Smooth muscle cell of the brain vasculature (primary cell): ENCODE results near the gene NPBWR2.

Experiments
- DNase-seq: peaks from one replicate; pipeline ENCODE4 v3.0.0-alpha.2; 2012; ENCODE audit warnings: low read depth, low spot score

Gene NPBWR2

DNA sequence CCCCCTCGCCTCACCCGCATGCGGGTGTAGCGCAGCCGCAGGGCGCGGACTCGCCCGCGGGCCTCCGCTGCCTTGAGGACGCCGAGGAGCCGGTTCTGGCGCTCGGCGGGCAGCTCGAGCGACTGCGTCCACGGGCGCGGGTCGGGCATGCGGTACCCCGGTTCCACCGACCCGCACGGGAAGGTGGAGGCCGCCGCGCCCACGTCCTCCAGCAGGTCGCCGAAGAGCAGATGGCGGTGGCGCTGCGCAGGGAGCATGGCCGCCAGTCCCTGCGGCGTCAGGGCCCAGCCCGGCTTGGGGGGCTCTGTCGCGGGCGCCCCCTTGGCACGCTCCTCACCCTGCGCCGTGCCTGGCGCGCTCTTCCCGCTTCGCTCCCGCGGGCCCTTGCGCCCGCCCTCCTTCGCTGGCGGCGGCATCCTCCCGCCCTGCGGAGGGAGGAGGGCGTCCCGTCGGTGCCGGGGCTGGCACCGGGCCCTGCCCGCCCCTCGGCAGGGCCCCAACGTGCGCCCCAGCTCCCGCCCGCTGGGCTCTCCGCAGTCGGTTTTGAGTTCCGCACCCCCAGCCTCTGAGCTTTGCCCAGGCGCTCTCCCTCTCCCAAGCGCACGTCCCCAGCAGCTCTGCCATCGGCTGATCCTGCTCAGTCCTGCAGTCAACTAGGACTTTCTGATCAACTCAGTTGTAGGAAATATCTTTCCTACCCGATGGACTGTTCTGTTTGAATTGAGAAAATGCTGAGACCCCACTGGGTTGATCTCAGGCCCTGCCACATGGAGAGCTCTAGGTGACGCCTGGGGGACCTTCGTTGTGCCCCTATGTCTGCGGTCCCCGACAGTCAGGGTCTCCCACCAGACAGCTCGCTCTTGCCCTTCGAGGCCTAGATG, 23.3 kb downstream of the NPBWR2 start, which contains the start of gene LKAAEAR1:
LKAAEAR1 (minus strand) TSS at position 595 of the 881 bp plus-strand sequence; CDS start at position 416, 179 bp downstream.
- no peak for DNase-seq

GRCh38 chr20:64083378-64083803, 24.0 kb downstream of the NPBWR2 start:
- no peak for DNase-seq

DNA sequence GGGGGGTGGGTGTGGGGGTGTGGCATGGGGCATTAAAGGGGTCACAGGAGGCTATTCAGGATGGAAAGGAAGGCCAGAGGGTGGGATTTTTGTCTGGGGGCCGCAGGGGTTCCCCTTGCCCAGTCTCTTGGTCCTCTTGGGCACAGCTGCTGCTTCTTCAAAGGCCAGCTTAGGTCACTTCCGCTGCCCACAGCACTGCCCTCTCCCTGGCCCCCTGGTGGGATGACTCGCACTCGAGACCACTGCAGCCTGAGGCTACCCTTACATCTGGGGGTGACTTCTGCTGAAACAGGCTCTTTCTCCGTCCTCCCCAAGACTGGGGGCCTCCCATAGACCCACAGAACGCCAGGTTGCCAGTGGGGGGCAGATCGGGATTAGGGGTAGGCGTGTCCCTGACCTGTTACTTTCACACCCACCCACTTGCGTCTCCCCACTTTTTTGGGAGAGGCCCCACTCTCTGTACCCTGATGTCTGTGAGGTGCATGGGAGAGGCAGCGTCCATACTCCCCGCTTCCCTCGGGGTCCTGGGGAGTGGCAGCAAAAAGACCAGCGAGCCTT, 24.5 kb downstream of the NPBWR2 start:
- DNase-seq: no peak

DNA sequence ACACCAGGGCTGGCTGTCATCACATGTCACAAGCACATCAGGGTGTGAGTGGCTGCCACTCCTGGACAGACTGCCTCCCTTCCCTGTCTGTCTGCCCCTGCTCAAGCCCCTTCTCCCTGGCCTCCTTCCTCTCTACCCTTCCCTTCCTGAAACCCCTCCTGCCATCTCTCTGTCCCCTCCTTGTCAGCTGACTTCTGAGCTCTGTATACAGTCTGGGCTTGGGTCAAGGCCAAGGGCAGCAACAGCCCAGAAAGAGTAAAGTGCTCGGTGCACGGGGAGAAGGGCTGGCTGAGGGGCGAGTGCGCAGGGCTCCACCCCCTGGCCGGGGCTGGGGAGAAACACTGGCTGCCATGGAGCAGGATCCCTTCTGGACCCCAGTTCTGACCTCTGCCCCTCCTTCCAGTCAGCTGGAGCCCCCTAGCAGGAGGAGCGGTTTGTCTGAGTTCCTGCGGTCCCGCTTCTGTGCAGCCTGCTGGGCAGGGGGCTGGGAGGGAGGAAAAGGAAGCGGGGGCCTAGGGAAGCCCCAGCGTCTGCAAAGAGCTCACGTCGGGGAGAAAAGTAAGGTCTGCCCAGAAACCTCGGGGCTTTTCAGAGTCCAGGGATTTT, 25.1 kb downstream of the NPBWR2 start:
- DNase-seq: no peak

GRCh38 chr20:64081624-64081964, 25.8 kb downstream of the NPBWR2 start:
- no peak for DNase-seq

DNA sequence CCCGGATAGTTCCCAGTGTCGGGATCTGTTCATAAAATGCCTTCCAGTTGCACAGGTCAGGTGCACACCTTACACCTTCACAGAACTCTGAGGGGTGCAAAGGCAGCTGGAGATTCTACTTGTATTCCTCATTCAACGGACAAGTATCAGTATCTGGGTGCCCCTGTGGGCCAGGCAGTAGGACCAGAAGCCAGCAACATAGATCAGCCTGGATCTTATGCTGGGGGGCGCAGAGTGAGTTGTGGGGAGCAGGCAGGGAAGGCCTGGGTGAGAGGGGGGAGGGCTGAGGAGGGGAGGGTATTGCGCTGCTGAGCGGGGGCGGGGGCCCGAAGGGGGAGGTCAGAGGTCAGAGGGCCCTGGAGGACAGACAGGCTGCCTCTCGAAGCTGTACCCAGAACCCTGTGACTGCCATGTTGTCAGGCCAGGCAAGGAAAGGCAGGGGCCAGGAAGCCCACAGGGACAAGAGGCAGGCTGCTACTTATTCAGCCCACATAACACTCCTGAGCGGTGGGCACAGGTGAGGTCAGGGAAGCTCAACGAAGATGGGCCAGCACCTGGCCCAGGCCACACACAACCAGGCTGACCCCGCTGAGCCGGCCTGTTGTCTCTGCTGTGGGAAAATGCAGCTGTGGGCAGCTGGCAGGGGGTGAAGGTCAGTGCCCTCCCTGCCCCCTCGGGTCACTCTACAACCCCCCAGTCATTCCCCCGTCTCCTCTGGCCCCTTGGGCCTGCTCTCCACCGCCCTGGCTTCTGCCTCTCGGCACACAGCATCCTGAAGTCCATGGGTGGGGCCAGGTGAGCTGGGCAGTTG, 26.3 kb downstream of the NPBWR2 start:
- DNase-seq: no peak

DNA sequence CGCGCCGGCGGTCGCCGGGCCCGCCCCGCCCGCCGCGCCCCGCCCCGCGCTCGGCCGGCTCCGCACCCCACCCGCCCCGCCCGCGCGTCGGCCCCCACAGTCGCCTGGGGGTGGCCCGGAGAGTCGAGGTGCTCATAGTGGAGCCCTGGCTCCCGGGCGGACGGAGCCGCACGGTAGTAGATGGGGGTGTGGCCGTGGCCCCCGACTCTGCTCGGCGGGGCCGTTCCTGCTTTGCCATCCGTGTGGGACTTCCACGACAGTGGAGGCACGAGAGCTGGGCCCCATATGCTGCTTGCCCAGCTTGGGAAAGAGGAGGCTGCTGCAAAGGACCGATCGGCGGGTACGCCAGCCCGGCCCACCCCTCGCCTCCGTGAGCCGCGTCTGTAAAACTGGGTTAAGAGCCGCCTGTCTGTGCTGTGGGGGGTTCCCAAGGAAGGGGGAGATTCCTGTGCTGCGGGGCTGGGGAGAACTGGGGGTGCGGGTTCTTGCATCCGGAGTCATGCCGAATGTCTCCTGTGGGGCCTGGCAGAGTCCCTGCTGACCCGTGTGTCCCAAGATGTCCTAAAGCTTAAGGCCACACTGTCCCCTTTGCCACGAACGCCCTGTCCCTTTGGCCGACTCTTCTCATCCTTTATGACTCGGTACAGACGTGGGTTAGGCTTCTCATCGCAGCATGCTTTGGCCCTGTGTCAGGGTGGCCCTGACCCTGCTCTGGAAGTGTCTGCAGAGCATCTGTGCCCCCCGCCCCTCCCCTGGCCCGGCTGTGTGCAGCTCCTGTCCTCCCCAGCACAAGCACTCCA, 27.2 kb downstream of the NPBWR2 start, which contains the start of gene OPRL1:
OPRL1 (plus strand) TSS at position 70 of the 800 bp plus-strand sequence. CDS start 12,639 bp downstream, outside the sequence.
- DNase-seq: no peak

- no peak for DNase-seq
Observed at GRCh38 chr20:64079273-64080012, 27.9 kb downstream of the NPBWR2 start, which contains the start of gene RGS19. Gene RGS19, minus strand, starts transcription at chr20:64079518. Its CDS starts 2,632 bp downstream, at chr20:64076886.

DNA sequence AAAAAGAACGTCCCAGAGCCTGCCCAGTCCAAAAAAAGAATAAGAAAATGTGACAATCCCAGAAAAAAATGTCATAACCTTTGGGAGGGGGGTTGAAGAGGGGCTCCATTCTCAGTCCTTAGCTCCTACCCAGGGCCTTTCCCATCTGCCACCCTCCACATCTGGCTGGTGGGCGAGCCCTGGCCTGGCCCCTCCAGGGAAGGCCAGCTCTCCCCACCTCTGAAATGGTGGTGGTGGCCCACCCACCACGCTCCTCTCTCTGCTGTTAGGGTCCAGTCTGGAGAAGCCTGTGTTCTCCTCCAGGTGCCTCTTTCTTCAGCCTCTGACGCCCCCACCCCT, 28.5 kb downstream of the NPBWR2 start:
- DNase-seq: no peak

- DNase-seq: no peak
Observed at GRCh38 chr20:64077876-64078551, 29.4 kb downstream of the NPBWR2 start.

GRCh38 chr20:64077541-64077875, 29.9 kb downstream of the NPBWR2 start:
- DNase-seq: no peak

DNA sequence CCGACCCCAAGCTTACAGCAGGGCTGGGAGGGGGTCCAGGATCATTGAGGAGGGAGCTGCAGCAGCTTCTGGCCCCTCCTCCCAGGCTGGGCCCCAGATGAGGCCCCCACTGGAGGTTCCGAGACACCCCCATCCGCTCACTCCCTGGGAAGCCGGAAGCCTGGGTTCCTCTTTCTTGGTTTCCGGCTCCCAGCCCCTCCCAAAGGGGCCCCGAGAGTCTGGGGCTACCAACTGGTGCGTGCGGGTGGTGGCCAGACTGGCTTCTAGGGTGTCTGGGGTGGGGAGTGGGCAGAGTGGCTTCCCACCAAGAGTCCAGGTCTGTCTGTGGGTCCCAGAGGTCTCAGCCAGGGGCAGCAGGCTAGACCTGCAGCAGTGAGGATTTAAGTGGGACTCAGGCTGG, 30.3 kb downstream of the NPBWR2 start:
- DNase-seq: no peak

- DNase-seq: no peak
Observed at GRCh38 chr20:64076061-64076997, 31.0 kb downstream of the NPBWR2 start.

GRCh38 chr20:64075556-64075955, 31.8 kb downstream of the NPBWR2 start:
- DNase-seq: no peak

GRCh38 chr20:64074963-64075362, 32.4 kb downstream of the NPBWR2 start:
- no peak for DNase-seq

GRCh38 chr20:64074184-64074789, 33.1 kb downstream of the NPBWR2 start:
- DNase-seq: no peak

DNA sequence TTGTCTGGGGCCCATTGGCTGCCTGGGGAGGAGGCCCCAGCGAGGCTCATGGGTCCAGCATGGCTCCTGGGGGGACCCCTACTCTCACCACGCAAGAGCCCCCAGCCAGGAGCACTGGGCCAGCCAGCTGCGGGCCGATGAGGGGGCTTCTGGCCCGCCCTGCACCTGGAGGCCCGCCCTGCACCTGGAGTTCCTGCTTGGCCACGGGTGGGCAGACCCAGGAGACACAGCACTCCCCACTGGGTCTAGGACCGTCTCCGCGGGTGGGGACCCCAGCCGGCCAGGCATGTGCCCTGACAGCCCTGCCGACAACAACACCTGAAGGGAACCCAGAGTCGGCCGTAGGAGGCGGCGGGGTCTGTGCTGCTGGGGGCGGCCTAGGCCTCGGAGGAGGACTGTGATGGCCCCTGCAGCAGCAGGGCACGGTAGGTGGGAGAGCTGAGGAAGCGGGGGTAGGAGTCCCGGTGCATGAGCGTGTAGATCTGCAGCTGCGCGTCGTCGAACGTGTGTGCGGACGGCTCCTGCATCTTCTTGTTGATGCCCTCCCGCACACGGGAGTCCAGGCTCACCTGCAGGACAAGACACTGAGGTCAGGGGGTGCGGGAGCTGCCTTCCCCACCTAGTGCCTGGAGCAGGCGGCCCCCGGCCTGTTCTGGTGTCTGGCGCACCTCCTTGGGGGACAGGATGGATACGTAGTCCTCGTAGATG, 33.7 kb downstream of the NPBWR2 start:
- no peak for DNase-seq
